Right atrium auricular region (tissue), 2 donors: ENCODE measurements around the gene CPA1. TPM values are rescaled to one million over a fixed set of nuclear protein-coding genes. Genes with fewer than 3 reads are reported as not detected.
A peak's percentile ranks its signal among the peaks of the same experiment; 100 is the strongest.

Experiments used
- DNase-seq: peaks from one replicate; pipeline ENCODE4 v3.0.0-alpha.2; 2019; ENCODE audit warnings: low spot score
- H3K27ac ChIP-seq, 2 donors: fragments of 200-600 bp; sonication (generic); 1 replicate in 1 of 2; 2 replicates in 1 of 2; pipeline ENCODE4 v1.5.1; 2016 to 2019
- H3K27me3 ChIP-seq, 2 donors: fragments of 200-600 bp; sonication (generic); one replicate each; pipeline versions ENCODE4 v1.5.1 to v1.6.0; 2017 to 2019
- H3K36me3 ChIP-seq: fragments of 200-600 bp; sonication (generic); one replicate; pipeline ENCODE4 v1.5.1; 2016
- H3K4me1 ChIP-seq, 2 donors: fragments of 200-600 bp; sonication (generic); one replicate each; pipeline versions ENCODE4 v1.5.1 to v1.6.0; 2017 to 2019
- H3K4me3 ChIP-seq, 2 donors: fragments of 200-600 bp; sonication (generic); 1 replicate in 1 of 2; 2 replicates in 1 of 2; pipeline ENCODE4 v1.5.1; 2017 to 2019; ENCODE audit warnings: mild to moderate bottlenecking in 1 of 2, moderate library complexity in 1 of 2
- H3K9me3 ChIP-seq, 2 donors: fragments of 200-600 bp; sonication (generic); one replicate each; pipeline ENCODE4 v1.5.1; 2019
- CTCF ChIP-seq, 2 donors: fragments of 200-600 bp; sonication (generic); IDR thresholded peaks; one replicate each; pipeline ENCODE4 v1.5.1; 2019; ENCODE audit warnings: antibody characterized with exemption in 2 of 2
- total RNA-seq, 2 donors: library from RNA; depleted of rRNA; stranded (reverse); fragments of >200 nt; gene quantifications; one replicate each; pipeline ENCODE4 v1.1.0, GENCODE V29; 2016

CPA1 gene
- total RNA-seq, 2 donors from 2014 or later: not detected

- Histone ChIP-seq H3K4me1 (no peaks in the 10 kb centered on the region), H3K36me3 (no peaks in the 10 kb centered on the region), H3K27me3 (no peaks in the 10 kb centered on the region), H3K4me3 (no peak overlapping the region), H3K27ac (no peak overlapping the region), H3K9me3 (no peaks in the 10 kb centered on the region)
- no peak for DNase-seq
- TF ChIP-seq CTCF (IDR thresholded peaks at IDR 0.05): no peak
These were observed 41.4 kb downstream of the CPA1 start for GRCh38 chr7:130421684-130422083.

- H3K27ac ChIP-seq: no peak overlapping the region
- DNase-seq: no peak
- H3K4me1 ChIP-seq: no peaks in the 10 kb centered on the region
- no peaks in the 10 kb centered on the region for H3K36me3 ChIP-seq
- no peaks in the 10 kb centered on the region for H3K27me3 ChIP-seq
- no peaks in the 10 kb centered on the region for H3K9me3 ChIP-seq
- no peak for TF ChIP-seq CTCF (IDR thresholded peaks at IDR 0.05)
- no peak overlapping the region for H3K4me3 ChIP-seq
These were observed 43.3 kb downstream of the CPA1 start for GRCh38 chr7:130423501-130424037.

- Histone ChIP-seq H3K36me3 (no peaks in the 10 kb centered on the region), H3K27me3 (no peaks in the 10 kb centered on the region), H3K4me3 (no peak overlapping the region), H3K9me3 (no peaks in the 10 kb centered on the region), H3K27ac (no peak overlapping the region), H3K4me1 (peaks cover 0 to 5% of the 10 kb centered on the region in 2 donors)
- TF ChIP-seq CTCF (IDR thresholded peaks at IDR 0.05): no peak
- DNase-seq: no peak
These were observed 45.5 kb downstream of the CPA1 start for GRCh38 chr7:130425796-130426195.

GRCh38 chr7:130426564-130426963 is 46.3 kb downstream of the CPA1 start:
- Histone ChIP-seq H3K4me1 (peaks cover 0 to 12% of the 10 kb centered on the region in 2 donors), H3K4me3 (no peak overlapping the region), H3K9me3 (no peaks in the 10 kb centered on the region), H3K36me3 (no peaks in the 10 kb centered on the region), H3K27me3 (no peaks in the 10 kb centered on the region), H3K27ac (no peak overlapping the region)
- no peak for TF ChIP-seq CTCF (IDR thresholded peaks at IDR 0.05)
- DNase-seq: no peak

GRCh38 chr7:130429019-130429418 is 48.7 kb downstream of the CPA1 start:
- DNase-seq: no peak
- Histone ChIP-seq H3K9me3 (no peaks in the 10 kb centered on the region), H3K4me1 (peaks cover 0 to 16% of the 10 kb centered on the region in 2 donors), H3K36me3 (no peaks in the 10 kb centered on the region), H3K27me3 (no peaks in the 10 kb centered on the region), H3K27ac (no peak overlapping the region), H3K4me3 (no peak overlapping the region)
- TF ChIP-seq CTCF (IDR thresholded peaks at IDR 0.05): no peak

GRCh38 chr7:130430115-130430514 is 49.8 kb downstream of the CPA1 start:
- no peaks in the 10 kb centered on the region for H3K9me3 ChIP-seq
- no peak for DNase-seq

More at GRCh38 chr7:130430115-130430514, 49.8 kb downstream of the CPA1 start:
- Histone ChIP-seq H3K4me3 (no peak overlapping the region), H3K4me1 (peaks cover 0 to 16% of the 10 kb centered on the region in 2 donors), H3K27me3 (no peaks in the 10 kb centered on the region), H3K36me3 (no peaks in the 10 kb centered on the region), H3K27ac (peak overlapping the region in 1 of 2 donors; percentile 28)
- no peak for TF ChIP-seq CTCF (IDR thresholded peaks at IDR 0.05)
